OCI-LY3 (cell line): ENCODE measurements around the gene LRRC41.

Experiments
- CTCF ChIP-seq: fragments of 200-600, 300-600 bp; sonication (generic); IDR thresholded peaks from 2 replicates; pipeline ENCODE4 v1.5.1; 2014; ENCODE audit warnings: antibody characterized with exemption, low read length, low read depth
- EZH2phosphoT487 ChIP-seq: fragments of 200-600 bp; shearing (Covaris generic); IDR thresholded peaks from 2 replicates; pipeline ENCODE4 v1.6.1; 2018; ENCODE audit warnings: antibody characterized with exemption, mixed run types, low read depth

- no peak for TF ChIP-seq CTCF
- no peak for TF ChIP-seq EZH2phosphoT487
Observed at GRCh38 chr1:46342677-46343350, 39.4 kb upstream of the LRRC41 start.
